Measurements from ENCODE around the gene TULP4.

DNA sequence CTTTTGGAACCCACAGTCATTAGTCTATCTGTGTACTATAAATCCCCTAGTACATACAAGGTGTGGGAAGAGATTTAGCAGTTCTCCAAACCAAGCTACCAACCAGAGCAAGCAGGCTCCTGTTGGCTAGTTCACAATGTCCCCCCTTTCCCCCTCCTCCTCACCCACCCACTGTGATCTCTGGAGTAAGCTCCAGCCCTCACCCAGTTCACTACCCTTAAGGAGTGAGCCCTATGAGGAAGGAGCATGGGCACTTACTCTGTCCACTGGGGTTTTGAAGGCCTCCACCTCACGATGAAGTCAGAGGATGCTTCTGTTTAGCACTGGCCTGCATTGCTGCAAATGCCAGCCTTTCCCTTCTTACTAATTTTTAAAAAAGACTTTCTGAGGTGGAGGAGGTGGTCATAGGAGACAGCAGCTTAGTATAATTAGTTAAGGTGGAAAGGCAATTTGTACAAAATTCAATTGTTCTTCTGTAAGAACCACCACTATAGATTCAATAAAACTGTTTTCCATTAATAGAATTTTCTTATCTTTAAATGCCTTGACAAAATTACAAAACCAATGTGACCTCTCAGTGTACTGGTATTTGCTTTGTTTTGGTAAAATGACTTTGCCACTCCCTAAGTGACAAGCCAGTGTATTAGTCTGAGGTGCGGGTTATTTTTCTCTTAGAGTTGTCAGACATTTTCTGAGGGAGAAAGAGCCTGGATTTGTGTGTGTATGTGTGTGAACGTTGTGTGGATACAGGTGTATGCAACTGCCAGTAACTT lies 86.2 kb downstream of the TULP4 start:
- TF ChIP-seq, protein P1, sequence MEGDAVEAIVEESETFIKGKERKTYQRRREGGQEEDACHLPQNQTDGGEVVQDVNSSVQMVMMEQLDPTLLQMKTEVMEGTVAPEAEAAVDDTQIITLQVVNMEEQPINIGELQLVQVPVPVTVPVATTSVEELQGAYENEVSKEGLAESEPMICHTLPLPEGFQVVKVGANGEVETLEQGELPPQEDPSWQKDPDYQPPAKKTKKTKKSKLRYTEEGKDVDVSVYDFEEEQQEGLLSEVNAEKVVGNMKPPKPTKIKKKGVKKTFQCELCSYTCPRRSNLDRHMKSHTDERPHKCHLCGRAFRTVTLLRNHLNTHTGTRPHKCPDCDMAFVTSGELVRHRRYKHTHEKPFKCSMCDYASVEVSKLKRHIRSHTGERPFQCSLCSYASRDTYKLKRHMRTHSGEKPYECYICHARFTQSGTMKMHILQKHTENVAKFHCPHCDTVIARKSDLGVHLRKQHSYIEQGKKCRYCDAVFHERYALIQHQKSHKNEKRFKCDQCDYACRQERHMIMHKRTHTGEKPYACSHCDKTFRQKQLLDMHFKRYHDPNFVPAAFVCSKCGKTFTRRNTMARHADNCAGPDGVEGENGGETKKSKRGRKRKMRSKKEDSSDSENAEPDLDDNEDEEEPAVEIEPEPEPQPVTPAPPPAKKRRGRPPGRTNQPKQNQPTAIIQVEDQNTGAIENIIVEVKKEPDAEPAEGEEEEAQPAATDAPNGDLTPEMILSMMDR (conservative IDR thresholded peaks at IDR 0.05; ENCODE audit: low read depth, low read length) = no peak
- no peak for TF ChIP-seq EZH2 (IDR thresholded peaks at IDR 0.05; ENCODE audit: low read length, unreplicated experiment)

All from PC-3 (cell line).